Smooth muscle cell (in vitro differentiated cells): ENCODE data around the gene ZWILCH. TPM values are rescaled to one million over a fixed set of nuclear protein-coding genes. Genes with fewer than 3 reads are reported as not detected.

Experiments used
- DNase-seq: peaks from one replicate; lab custom pipeline; 2025; ENCODE audit not compliant: unreplicated experiment; lab: John Stamatoyannopoulos, UW
- H2AFZ ChIP-seq: fragments of 200-600 bp; sonication (generic); 2 replicates; pipeline ENCODE4 v1.6.0; 2016; ENCODE audit warnings: antibody characterized with exemption, low read depth, mild to moderate bottlenecking
- H3F3A ChIP-seq: fragments of 200-600 bp; sonication (generic); 2 replicates; pipeline ENCODE4 v1.6.0; 2017; ENCODE audit warnings: antibody characterized with exemption, low read depth
- H3K27ac ChIP-seq: fragments of 200-600 bp; sonication (generic); 2 replicates; pipeline ENCODE4 v1.5.1; 2016; ENCODE audit warnings: low read depth, mild to moderate bottlenecking
- H3K27me3 ChIP-seq: fragments of 200-600 bp; sonication (generic); 2 replicates; pipeline ENCODE4 v1.6.1; 2016; ENCODE audit warnings: low read depth, mild to moderate bottlenecking
- H3K36me3 ChIP-seq: fragments of 200-600 bp; sonication (generic); 2 replicates; pipeline ENCODE4 v1.5.1; 2016; ENCODE audit warnings: low read depth
- H3K4me1 ChIP-seq: fragments of 200-600 bp; sonication (generic); 2 replicates; pipeline ENCODE4 v1.5.1; 2016; ENCODE audit warnings: low read depth
- H3K4me2 ChIP-seq: fragments of 200-600 bp; sonication (generic); 2 replicates; pipeline ENCODE4 v1.6.0; 2016; ENCODE audit warnings: mild to moderate bottlenecking
- H3K4me3 ChIP-seq: fragments of 200-600 bp; sonication (generic); 2 replicates; pipeline ENCODE4 v1.5.1; 2016; ENCODE audit warnings: mild to moderate bottlenecking
- H3K79me2 ChIP-seq: fragments of 200-600 bp; sonication (generic); 2 replicates; pipeline ENCODE4 v1.6.0; 2016; ENCODE audit warnings: low read depth, mild to moderate bottlenecking
- H3K9ac ChIP-seq: fragments of 200-600 bp; sonication (generic); 2 replicates; pipeline ENCODE4 v1.6.0; 2016; ENCODE audit warnings: low read depth
- H3K9me3 ChIP-seq: fragments of 200-600 bp; sonication (generic); replicated peaks from 2 replicates; pipeline ENCODE4 v1.5.1; 2016; ENCODE audit warnings: low read depth
- H4K20me1 ChIP-seq: fragments of 200-600 bp; sonication (generic); 2 replicates; pipeline ENCODE4 v1.6.0; 2016; ENCODE audit warnings: low read depth
- WGBS: methylation state at CpG from one replicate; pipeline ENCODE4 v1.1.7; 2016; ENCODE audit warnings: low lambda C conversion rate; 5-methylcytosine and 5-hydroxymethylcytosine counted together
- polyA plus RNA-seq: library from polyadenylated mRNA; unstranded; fragments of >200 nt; fragmentation: Nextera tagmentation; extraction: Ambion mirVana; gene quantifications from 2 replicates; pipeline ENCODE4 v1.2.1, GENCODE V29; 2016
- total RNA-seq: library from RNA; depleted of rRNA; stranded (reverse); fragments of >200 nt; gene quantifications from 2 replicates; pipeline ENCODE4 v1.2.3, GENCODE V29; 2014
- TF ChIP-seq, protein P1 (sequence below): fragments of 200-600 bp; sonication (generic); IDR thresholded peaks from 2 replicates; pipeline ENCODE4 v1.5.1; 2017; ENCODE audit warnings: borderline replicate concordance, mild to moderate bottlenecking, antibody characterized with exemption; ENCODE audit not compliant: insufficient read depth, poor library complexity, severe bottlenecking

The ZWILCH gene
- total and polyA plus RNA-seq, 2 experiments from 2014 or later = 17.7 to 17.9 TPM

DNA sequence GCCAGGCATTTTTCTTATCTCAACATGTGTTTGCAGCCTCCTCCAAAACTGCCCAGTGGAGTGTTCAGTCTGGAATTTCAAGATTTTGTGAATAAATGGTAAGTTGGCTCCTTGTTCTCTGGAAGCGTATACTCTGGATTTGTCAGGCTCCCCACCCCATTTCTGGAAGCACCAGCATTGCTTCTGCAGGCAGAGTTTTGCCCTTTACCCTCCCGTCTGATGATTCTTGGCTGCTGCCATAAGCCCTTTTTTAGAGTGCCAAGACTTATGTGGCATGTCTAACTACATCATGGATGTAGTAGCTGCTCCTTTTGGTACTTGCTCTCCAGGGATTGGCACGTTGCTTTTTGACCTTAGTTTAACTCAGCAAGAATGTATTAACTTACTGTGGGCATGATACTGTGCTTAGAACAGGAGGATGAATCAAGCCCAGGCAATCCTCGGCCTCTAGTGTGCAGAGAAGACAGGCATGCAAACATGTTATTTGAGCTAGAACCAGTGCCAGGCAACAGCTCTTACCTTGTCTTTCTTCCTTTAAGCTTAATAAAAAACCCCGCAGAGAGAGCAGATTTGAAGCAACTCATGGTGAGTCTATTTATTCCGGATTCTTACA, 15.8 kb upstream of the ZWILCH start:
- 93% methylated on average over 6 of the region's 6 CpGs for WGBS
- Histone ChIP-seq H3K4me1 (no peaks in the 10 kb centered on the region), H3K4me2 (no peak overlapping the region), H4K20me1 (peaks cover 19% of the 10 kb centered on the region), H2AFZ (no peak overlapping the region), H3F3A (no peaks in the 10 kb centered on the region), H3K27me3 (no peaks in the 10 kb centered on the region), H3K79me2 (no peaks in the 10 kb centered on the region), H3K9ac (no peak overlapping the region), H3K4me3 (no peak overlapping the region), H3K27ac (no peak overlapping the region), H3K36me3 (peaks cover 13% of the 10 kb centered on the region), H3K9me3 (no peaks in the 10 kb centered on the region)
- no peak for DNase-seq
- TF ChIP-seq, protein P1, sequence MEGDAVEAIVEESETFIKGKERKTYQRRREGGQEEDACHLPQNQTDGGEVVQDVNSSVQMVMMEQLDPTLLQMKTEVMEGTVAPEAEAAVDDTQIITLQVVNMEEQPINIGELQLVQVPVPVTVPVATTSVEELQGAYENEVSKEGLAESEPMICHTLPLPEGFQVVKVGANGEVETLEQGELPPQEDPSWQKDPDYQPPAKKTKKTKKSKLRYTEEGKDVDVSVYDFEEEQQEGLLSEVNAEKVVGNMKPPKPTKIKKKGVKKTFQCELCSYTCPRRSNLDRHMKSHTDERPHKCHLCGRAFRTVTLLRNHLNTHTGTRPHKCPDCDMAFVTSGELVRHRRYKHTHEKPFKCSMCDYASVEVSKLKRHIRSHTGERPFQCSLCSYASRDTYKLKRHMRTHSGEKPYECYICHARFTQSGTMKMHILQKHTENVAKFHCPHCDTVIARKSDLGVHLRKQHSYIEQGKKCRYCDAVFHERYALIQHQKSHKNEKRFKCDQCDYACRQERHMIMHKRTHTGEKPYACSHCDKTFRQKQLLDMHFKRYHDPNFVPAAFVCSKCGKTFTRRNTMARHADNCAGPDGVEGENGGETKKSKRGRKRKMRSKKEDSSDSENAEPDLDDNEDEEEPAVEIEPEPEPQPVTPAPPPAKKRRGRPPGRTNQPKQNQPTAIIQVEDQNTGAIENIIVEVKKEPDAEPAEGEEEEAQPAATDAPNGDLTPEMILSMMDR = no peak

DNA sequence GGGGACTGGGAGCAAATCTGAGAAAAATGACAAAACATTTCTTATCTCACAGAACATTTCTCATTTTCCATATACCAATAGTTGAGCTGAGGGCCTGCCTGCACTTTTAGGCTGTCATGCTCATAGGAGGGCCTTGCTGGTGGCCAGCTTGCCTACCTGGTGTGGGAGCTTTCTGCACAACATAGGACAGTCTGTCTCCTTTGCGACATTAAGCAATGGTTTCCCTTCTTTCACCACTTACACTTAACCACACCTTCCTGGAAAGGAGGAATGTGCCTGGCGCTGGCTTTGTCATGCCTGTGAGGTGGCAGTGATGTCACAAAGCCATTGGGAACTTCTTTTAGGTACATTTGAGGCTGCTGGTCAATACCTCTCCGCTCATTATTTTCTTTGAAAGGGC, 13.3 kb upstream of the ZWILCH start:
- peaks cover 12% of the 10 kb centered on the region for H3K79me2 ChIP-seq
- H3F3A ChIP-seq = no peaks in the 10 kb centered on the region
- 98% methylated on average over 3 of the region's 3 CpGs for WGBS

DNA sequence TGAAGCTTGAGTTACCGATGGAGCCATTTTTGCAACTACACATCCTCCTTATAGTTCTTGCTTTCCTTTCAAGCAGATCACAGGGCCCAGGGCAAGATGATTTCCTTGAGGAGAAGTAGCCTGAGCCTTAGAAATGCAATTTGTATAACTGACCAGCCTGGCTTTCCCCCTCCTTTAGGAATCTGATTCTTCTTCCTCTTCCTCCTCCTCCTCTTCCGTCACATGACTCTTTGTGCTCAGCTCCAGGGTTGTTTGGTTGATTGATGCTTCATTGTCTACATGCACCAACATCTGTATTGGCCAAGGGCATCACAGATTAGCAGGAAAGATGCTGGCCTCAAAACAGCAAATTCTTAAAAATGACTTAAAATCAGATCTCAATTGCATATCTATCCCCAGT, 10.9 kb upstream of the ZWILCH start:
- H3K79me2 ChIP-seq = peaks cover 17% of the 10 kb centered on the region
- no peak for DNase-seq
- H3F3A ChIP-seq = peaks cover 14% of the 10 kb centered on the region
- no peak overlapping the region for H3K4me3 ChIP-seq
- TF ChIP-seq, protein P1 = no peak
- H3K9ac ChIP-seq = no peak overlapping the region
- 96% methylated on average over 2 of the region's 2 CpGs for WGBS
- no peaks in the 10 kb centered on the region for H3K4me1 ChIP-seq
- H3K27me3 ChIP-seq = no peaks in the 10 kb centered on the region
- no peak overlapping the region for H3K4me2 ChIP-seq
- H3K9me3 ChIP-seq = no peaks in the 10 kb centered on the region
- H3K27ac ChIP-seq = no peak overlapping the region
- H3K36me3 ChIP-seq = peaks cover 7% of the 10 kb centered on the region
- no peak overlapping the region for H2AFZ ChIP-seq
- peaks cover 12% of the 10 kb centered on the region for H4K20me1 ChIP-seq

More for the DNA sequence above, 13.3 kb upstream of the ZWILCH start:
- no peak overlapping the region for H3K4me2 ChIP-seq
- no peaks in the 10 kb centered on the region for H4K20me1 ChIP-seq
- H3K27ac ChIP-seq = no peak overlapping the region
- no peaks in the 10 kb centered on the region for H3K9me3 ChIP-seq
- H3K4me1 ChIP-seq = no peaks in the 10 kb centered on the region
- H3K27me3 ChIP-seq = no peaks in the 10 kb centered on the region
- H3K36me3 ChIP-seq = peaks cover 3% of the 10 kb centered on the region
- TF ChIP-seq, protein P1 = no peak
- H2AFZ ChIP-seq = no peak overlapping the region
- DNase-seq = no peak
- no peak overlapping the region for H3K9ac ChIP-seq
- H3K4me3 ChIP-seq = no peak overlapping the region

DNA sequence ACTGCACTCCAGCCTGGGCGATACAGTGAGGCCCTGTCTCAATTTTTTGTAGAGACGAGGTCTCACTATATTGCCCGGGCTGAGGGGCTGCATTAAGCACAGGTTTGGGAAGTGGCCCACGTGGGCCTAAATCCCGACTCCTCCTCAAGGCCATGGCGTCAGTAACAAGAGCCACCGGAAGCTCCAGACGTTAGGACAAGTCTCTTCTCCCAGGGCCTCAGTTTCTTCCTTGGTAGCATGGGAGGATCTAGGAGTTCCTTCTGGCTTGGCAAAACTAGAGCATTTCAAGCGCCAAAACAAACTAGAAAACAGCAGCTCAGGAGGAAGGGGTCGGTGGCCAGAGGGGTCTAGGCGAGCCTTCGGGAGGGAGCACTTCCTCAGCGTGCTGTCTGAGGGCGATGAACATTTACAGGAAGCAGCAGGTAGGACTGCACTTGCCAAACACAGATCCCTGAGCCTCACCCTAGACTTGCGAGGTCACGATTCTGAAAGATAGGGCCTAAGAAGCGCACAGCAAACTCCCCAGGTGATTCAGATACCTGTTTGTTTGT, 8.1 kb upstream of the ZWILCH start:
- Histone ChIP-seq H3K4me2 (peak overlapping the region; percentile 93), H3K9ac (peak overlapping the region; percentile 81), H3K36me3 (peaks cover 26% of the 10 kb centered on the region), H3K27me3 (no peaks in the 10 kb centered on the region), H2AFZ (no peak overlapping the region), H3F3A (peaks cover 39% of the 10 kb centered on the region), H3K79me2 (peaks cover 32% of the 10 kb centered on the region), H3K4me1 (peaks cover 1% of the 10 kb centered on the region), H3K4me3 (peak overlapping the region; percentile 75), H3K27ac (peak overlapping the region; percentile 83), H4K20me1 (peaks cover 39% of the 10 kb centered on the region), H3K9me3 (no peaks in the 10 kb centered on the region)
- DNase-seq = no peak
- TF ChIP-seq, protein P1 = no peak
- WGBS = 43% methylated on average over 17 of the region's 17 CpGs
